Smooth muscle cell (in vitro differentiated cells): ENCODE measurements around the gene LTB4R2. TPM values are rescaled to one million over a fixed set of nuclear protein-coding genes. Genes with fewer than 3 reads are reported as not detected.

Experiments used
- DNase-seq: peaks from one replicate; lab custom pipeline; 2025; ENCODE audit not compliant: unreplicated experiment; lab: John Stamatoyannopoulos, UW
- H2AFZ ChIP-seq: fragments of 200-600 bp; sonication (generic); 2 replicates; pipeline ENCODE4 v1.6.0; 2016; ENCODE audit warnings: antibody characterized with exemption, low read depth, mild to moderate bottlenecking
- H3F3A ChIP-seq: fragments of 200-600 bp; sonication (generic); 2 replicates; pipeline ENCODE4 v1.6.0; 2017; ENCODE audit warnings: antibody characterized with exemption, low read depth
- H3K27ac ChIP-seq: fragments of 200-600 bp; sonication (generic); 2 replicates; pipeline ENCODE4 v1.5.1; 2016; ENCODE audit warnings: low read depth, mild to moderate bottlenecking
- H3K27me3 ChIP-seq: fragments of 200-600 bp; sonication (generic); 2 replicates; pipeline ENCODE4 v1.6.1; 2016; ENCODE audit warnings: low read depth, mild to moderate bottlenecking
- H3K36me3 ChIP-seq: fragments of 200-600 bp; sonication (generic); 2 replicates; pipeline ENCODE4 v1.5.1; 2016; ENCODE audit warnings: low read depth
- H3K4me1 ChIP-seq: fragments of 200-600 bp; sonication (generic); 2 replicates; pipeline ENCODE4 v1.5.1; 2016; ENCODE audit warnings: low read depth
- H3K4me2 ChIP-seq: fragments of 200-600 bp; sonication (generic); 2 replicates; pipeline ENCODE4 v1.6.0; 2016; ENCODE audit warnings: mild to moderate bottlenecking
- H3K4me3 ChIP-seq: fragments of 200-600 bp; sonication (generic); 2 replicates; pipeline ENCODE4 v1.5.1; 2016; ENCODE audit warnings: mild to moderate bottlenecking
- H3K79me2 ChIP-seq: fragments of 200-600 bp; sonication (generic); 2 replicates; pipeline ENCODE4 v1.6.0; 2016; ENCODE audit warnings: low read depth, mild to moderate bottlenecking
- H3K9ac ChIP-seq: fragments of 200-600 bp; sonication (generic); 2 replicates; pipeline ENCODE4 v1.6.0; 2016; ENCODE audit warnings: low read depth
- H3K9me3 ChIP-seq: fragments of 200-600 bp; sonication (generic); replicated peaks from 2 replicates; pipeline ENCODE4 v1.5.1; 2016; ENCODE audit warnings: low read depth
- H4K20me1 ChIP-seq: fragments of 200-600 bp; sonication (generic); 2 replicates; pipeline ENCODE4 v1.6.0; 2016; ENCODE audit warnings: low read depth
- CTCF ChIP-seq: fragments of 200-600 bp; sonication (generic); IDR thresholded peaks from 2 replicates; pipeline ENCODE4 v1.5.1; 2017; ENCODE audit warnings: borderline replicate concordance, mild to moderate bottlenecking, antibody characterized with exemption; ENCODE audit not compliant: insufficient read depth, poor library complexity, severe bottlenecking
- WGBS: methylation state at CpG from one replicate; pipeline ENCODE4 v1.1.7; 2016; ENCODE audit warnings: low lambda C conversion rate; 5-methylcytosine and 5-hydroxymethylcytosine counted together
- polyA plus RNA-seq: library from polyadenylated mRNA; unstranded; fragments of >200 nt; fragmentation: Nextera tagmentation; extraction: Ambion mirVana; gene quantifications from 2 replicates; pipeline ENCODE4 v1.2.1, GENCODE V29; 2016
- small RNA-seq: library from RNA; depleted of rRNA; stranded (forward); fragments of <200 nt; gene quantifications from one replicate; pipeline ENCODE3, GENCODE V24; 2014
- total RNA-seq: library from RNA; depleted of rRNA; stranded (reverse); fragments of >200 nt; gene quantifications from 2 replicates; pipeline ENCODE4 v1.2.3, GENCODE V29; 2014

Gene LTB4R2
- total and polyA plus RNA-seq, 2 experiments from 2014 or later, result 0.70 to 2.8 TPM

DNA sequence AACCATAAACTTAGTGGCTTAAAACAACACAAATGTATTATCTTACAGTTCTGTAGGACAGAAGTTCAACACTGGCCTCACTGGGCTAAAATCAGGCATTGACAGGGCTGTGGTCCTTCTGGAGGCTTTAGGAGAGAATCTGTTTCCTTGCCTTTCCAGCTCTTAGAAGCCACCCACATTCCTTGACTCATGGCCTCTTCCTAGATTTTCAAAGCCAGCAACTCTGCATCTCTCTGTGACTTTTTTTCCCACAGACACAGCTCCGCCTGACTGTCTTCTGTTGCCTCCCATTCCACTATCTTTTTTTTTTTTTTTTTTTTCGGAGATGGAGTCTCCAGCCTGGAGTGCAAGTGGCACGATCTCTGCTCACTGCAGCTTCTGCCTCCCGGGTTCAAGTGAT lies 46.3 kb downstream of the LTB4R2 start:
- WGBS, result 75% methylated on average over 4 of the region's 4 CpGs
- no peaks in the 10 kb centered on the region for H3K36me3 ChIP-seq
- H3K4me3 ChIP-seq, result no peak overlapping the region
- H3F3A ChIP-seq, result no peaks in the 10 kb centered on the region
- H3K4me1 ChIP-seq, result no peaks in the 10 kb centered on the region
- no peaks in the 10 kb centered on the region for H3K9me3 ChIP-seq
- no peak overlapping the region for H2AFZ ChIP-seq
- DNase-seq, result no peak
- no peaks in the 10 kb centered on the region for H3K79me2 ChIP-seq
- H3K9ac ChIP-seq, result no peak overlapping the region
- peaks cover 22% of the 10 kb centered on the region for H3K27me3 ChIP-seq
- H3K4me2 ChIP-seq, result no peak overlapping the region
- no peaks in the 10 kb centered on the region for H4K20me1 ChIP-seq
- H3K27ac ChIP-seq, result no peak overlapping the region
- TF ChIP-seq CTCF, result no peak

- Histone ChIP-seq H3K79me2 (no peaks in the 10 kb centered on the region), H3F3A (peaks cover 6% of the 10 kb centered on the region), H4K20me1 (no peaks in the 10 kb centered on the region), H3K27ac (no peak overlapping the region), H3K36me3 (no peaks in the 10 kb centered on the region), H3K9me3 (no peaks in the 10 kb centered on the region), H3K4me1 (peaks cover under 1% of the 10 kb centered on the region), H2AFZ (no peak overlapping the region), H3K4me2 (no peak overlapping the region), H3K4me3 (no peak overlapping the region), H3K9ac (no peak overlapping the region), H3K27me3 (no peaks in the 10 kb centered on the region)
- WGBS, result 90% methylated on average over 3 of the region's 3 CpGs
- no peak for TF ChIP-seq CTCF
- DNase-seq, result no peak
These were observed 50.3 kb downstream of the LTB4R2 start for GRCh38 chr14:24360281-24360680.

DNA sequence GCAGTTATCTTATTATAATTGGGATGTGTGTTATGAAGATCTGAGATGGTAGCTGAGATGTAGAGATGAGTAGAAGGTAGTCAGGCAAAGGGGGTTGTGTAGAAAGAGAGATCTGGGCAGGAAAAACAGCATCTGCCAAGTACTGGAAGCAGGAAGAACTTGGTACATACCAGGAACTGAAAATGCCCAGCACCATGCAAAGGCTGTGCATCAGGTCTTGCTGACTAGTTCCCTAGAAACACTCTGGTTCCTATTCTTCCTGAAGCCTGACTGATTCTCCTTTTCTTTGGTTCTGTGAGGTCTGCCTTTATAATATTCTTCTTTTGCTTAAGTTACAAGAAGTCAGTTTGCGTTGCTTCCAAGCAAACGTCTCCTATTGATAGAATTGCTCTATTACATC lies 51.4 kb downstream of the LTB4R2 start:
- no peak for TF ChIP-seq CTCF
- whole genome bisulfite sequencing, result 75% methylated on average over 2 of the region's 2 CpGs

More for the DNA sequence above, 51.4 kb downstream of the LTB4R2 start:
- no peaks in the 10 kb centered on the region for H3K36me3 ChIP-seq
- no peaks in the 10 kb centered on the region for H4K20me1 ChIP-seq
- no peak overlapping the region for H3K4me2 ChIP-seq
- H3K4me3 ChIP-seq, result no peak overlapping the region
- H3K27me3 ChIP-seq, result no peaks in the 10 kb centered on the region
- DNase-seq, result no peak
- no peak overlapping the region for H3K27ac ChIP-seq
- no peak overlapping the region for H3K9ac ChIP-seq
- no peaks in the 10 kb centered on the region for H3K79me2 ChIP-seq
- H3F3A ChIP-seq, result peaks cover 8% of the 10 kb centered on the region
- H3K9me3 ChIP-seq, result no peaks in the 10 kb centered on the region
- no peak overlapping the region for H2AFZ ChIP-seq
- H3K4me1 ChIP-seq, result peaks cover 8% of the 10 kb centered on the region

Small RNA genes lying within 50 kb of the gene (small RNA-seq; reads per million reads assigned to genes)
- gene RF00026, result not detected

Other genes with a start within 250 kb of the LTB4R2 start
Only the 30 nearest of the 33 such genes appear.
- 43.6 and 46.1 TPM in 2 replicates for gene DCAF11, start 195.4 kb upstream of the LTB4R2 start, total RNA-seq
- gene DCAF11, start 195.4 kb upstream of the LTB4R2 start, polyA plus RNA-seq, result 31.8 and 39.3 TPM in 2 replicates
- 0.18 and 1.9 TPM in 2 replicates for gene NRL, start 195.2 kb upstream of the LTB4R2 start, total RNA-seq
- gene NRL, start 195.2 kb upstream of the LTB4R2 start, polyA plus RNA-seq, result 1.3 and 2.6 TPM in 2 replicates
- gene FITM1, start 179.5 kb upstream of the LTB4R2 start, total RNA-seq, result 2.7 TPM in 1 of 2 replicates, not detected in the other
- 0.31 and 1.1 TPM in 2 replicates for gene FITM1, start 179.5 kb upstream of the LTB4R2 start, polyA plus RNA-seq
- 41.4 and 49.4 TPM in 2 replicates for gene PSME1, start 173.9 kb upstream of the LTB4R2 start, total RNA-seq
- 94.1 and 114 TPM in 2 replicates for gene PSME1, start 173.9 kb upstream of the LTB4R2 start, polyA plus RNA-seq
- 6.3 and 13.0 TPM in 2 replicates for gene EMC9, start 168.5 kb upstream of the LTB4R2 start, total RNA-seq
- gene EMC9, start 168.5 kb upstream of the LTB4R2 start, polyA plus RNA-seq, result 11.9 and 16.9 TPM in 2 replicates
- gene PSME2, start 163.5 kb upstream of the LTB4R2 start, total RNA-seq, result 40.7 and 53.2 TPM in 2 replicates
- 164 and 166 TPM in 2 replicates for gene PSME2, start 163.5 kb upstream of the LTB4R2 start, polyA plus RNA-seq
- 39.3 and 74.8 TPM in 2 replicates for gene RNF31, start 162.6 kb upstream of the LTB4R2 start, total RNA-seq
- gene RNF31, start 162.6 kb upstream of the LTB4R2 start, polyA plus RNA-seq, result 23.3 and 25.4 TPM in 2 replicates
- 38.2 and 42.7 TPM in 2 replicates for gene IRF9, start 148.9 kb upstream of the LTB4R2 start, total RNA-seq
- 42.0 and 58.3 TPM in 2 replicates for gene IRF9, start 148.9 kb upstream of the LTB4R2 start, polyA plus RNA-seq
- 5.7 and 9.3 TPM in 2 replicates for gene REC8, start 138.1 kb upstream of the LTB4R2 start, total RNA-seq
- gene REC8, start 138.1 kb upstream of the LTB4R2 start, polyA plus RNA-seq, result 16.8 and 26.7 TPM in 2 replicates
- gene IPO4, start 121.3 kb upstream of the LTB4R2 start, total RNA-seq, result 14.7 and 82.6 TPM in 2 replicates
- gene IPO4, start 121.3 kb upstream of the LTB4R2 start, polyA plus RNA-seq, result 20.5 and 26.6 TPM in 2 replicates
- 66.6 and 72.1 TPM in 2 replicates for gene TM9SF1, start 114.7 kb upstream of the LTB4R2 start, total RNA-seq
- 86.5 and 95.8 TPM in 2 replicates for gene TM9SF1, start 114.7 kb upstream of the LTB4R2 start, polyA plus RNA-seq
- gene TSSK4, start 104.4 kb upstream of the LTB4R2 start, total RNA-seq, result 0.85 TPM in 1 of 2 replicates, not detected in the other
- gene TSSK4, start 104.4 kb upstream of the LTB4R2 start, polyA plus RNA-seq, result 0.89 and 1.3 TPM in 2 replicates
- gene CHMP4A, start 96.7 kb upstream of the LTB4R2 start, total RNA-seq, result 29.7 and 32.5 TPM in 2 replicates
- 46.8 and 63.9 TPM in 2 replicates for gene CHMP4A, start 96.7 kb upstream of the LTB4R2 start, polyA plus RNA-seq
- gene MDP1, start 94.1 kb upstream of the LTB4R2 start, total RNA-seq, result 31.0 and 33.0 TPM in 2 replicates
- 36.8 and 42.3 TPM in 2 replicates for gene MDP1, start 94.1 kb upstream of the LTB4R2 start, polyA plus RNA-seq
- gene NEDD8, start 77.8 kb upstream of the LTB4R2 start, total RNA-seq, result 209 and 211 TPM in 2 replicates
- gene NEDD8, start 77.8 kb upstream of the LTB4R2 start, polyA plus RNA-seq, result 375 and 432 TPM in 2 replicates
- gene GMPR2, start 77.2 kb upstream of the LTB4R2 start, total RNA-seq, result 38.8 and 65.0 TPM in 2 replicates
- gene GMPR2, start 77.2 kb upstream of the LTB4R2 start, polyA plus RNA-seq, result 43.4 and 55.9 TPM in 2 replicates
- gene TINF2, start 67.5 kb upstream of the LTB4R2 start, total RNA-seq, result 27.9 and 38.8 TPM in 2 replicates
- 43.6 and 52.5 TPM in 2 replicates for gene TINF2, start 67.5 kb upstream of the LTB4R2 start, polyA plus RNA-seq
- 4.1 and 13.6 TPM in 2 replicates for gene TGM1, start 47.0 kb upstream of the LTB4R2 start, total RNA-seq
- 1.6 and 7.7 TPM in 2 replicates for gene TGM1, start 47.0 kb upstream of the LTB4R2 start, polyA plus RNA-seq
- gene RABGGTA, start 38.5 kb upstream of the LTB4R2 start, total RNA-seq, result 15.4 and 18.5 TPM in 2 replicates
- 33.4 and 38.2 TPM in 2 replicates for gene RABGGTA, start 38.5 kb upstream of the LTB4R2 start, polyA plus RNA-seq
- gene DHRS1, start 10.4 kb upstream of the LTB4R2 start, total RNA-seq, result 22.5 and 23.3 TPM in 2 replicates
- 25.2 and 27.4 TPM in 2 replicates for gene DHRS1, start 10.4 kb upstream of the LTB4R2 start, polyA plus RNA-seq
- gene NOP9, start 10.3 kb upstream of the LTB4R2 start, total RNA-seq, result 9.3 and 11.2 TPM in 2 replicates
- gene NOP9, start 10.3 kb upstream of the LTB4R2 start, polyA plus RNA-seq, result 2.7 and 3.3 TPM in 2 replicates
- gene CIDEB, start 2.2 kb upstream of the LTB4R2 start, total RNA-seq, result not detected in 2 replicates
- gene CIDEB, start 2.2 kb upstream of the LTB4R2 start, polyA plus RNA-seq, result 0.58 TPM in 1 of 2 replicates, not detected in the other
- gene LTB4R, start 1.4 kb downstream of the LTB4R2 start, total RNA-seq, result 2.7 and 2.8 TPM in 2 replicates
- 1.6 and 3.2 TPM in 2 replicates for gene LTB4R, start 1.4 kb downstream of the LTB4R2 start, polyA plus RNA-seq
- gene ADCY4, start 24.9 kb downstream of the LTB4R2 start, total RNA-seq, result 0.13 and 0.45 TPM in 2 replicates
- 0.66 TPM in 1 of 2 replicates, not detected in the other for gene ADCY4, start 24.9 kb downstream of the LTB4R2 start, polyA plus RNA-seq
- gene RIPK3, start 29.9 kb downstream of the LTB4R2 start, total RNA-seq, result 1.3 and 1.6 TPM in 2 replicates
- 1.2 TPM in 1 of 2 replicates, not detected in the other for gene RIPK3, start 29.9 kb downstream of the LTB4R2 start, polyA plus RNA-seq
- 40.1 and 44.6 TPM in 2 replicates for gene NFATC4, start 58.0 kb downstream of the LTB4R2 start, total RNA-seq
- gene NFATC4, start 58.0 kb downstream of the LTB4R2 start, polyA plus RNA-seq, result 84.7 and 93.3 TPM in 2 replicates
- 38.0 and 41.1 TPM in 2 replicates for gene NYNRIN, start 88.9 kb downstream of the LTB4R2 start, total RNA-seq
- 29.5 and 30.3 TPM in 2 replicates for gene NYNRIN, start 88.9 kb downstream of the LTB4R2 start, polyA plus RNA-seq
- 1.1 and 3.0 TPM in 2 replicates for gene CBLN3, start 119.5 kb downstream of the LTB4R2 start, total RNA-seq
- gene CBLN3, start 119.5 kb downstream of the LTB4R2 start, polyA plus RNA-seq, result 1.6 and 2.5 TPM in 2 replicates
- gene KHNYN, start 119.8 kb downstream of the LTB4R2 start, total RNA-seq, result 43.1 and 55.7 TPM in 2 replicates
- gene KHNYN, start 119.8 kb downstream of the LTB4R2 start, polyA plus RNA-seq, result 28.2 and 34.8 TPM in 2 replicates
- gene SDR39U1, start 132.6 kb downstream of the LTB4R2 start, total RNA-seq, result 20.9 and 21.6 TPM in 2 replicates
- 62.6 and 78.8 TPM in 2 replicates for gene SDR39U1, start 132.6 kb downstream of the LTB4R2 start, polyA plus RNA-seq